ENCODE measurements around the gene DCST1.

DCST1 gene

DNA sequence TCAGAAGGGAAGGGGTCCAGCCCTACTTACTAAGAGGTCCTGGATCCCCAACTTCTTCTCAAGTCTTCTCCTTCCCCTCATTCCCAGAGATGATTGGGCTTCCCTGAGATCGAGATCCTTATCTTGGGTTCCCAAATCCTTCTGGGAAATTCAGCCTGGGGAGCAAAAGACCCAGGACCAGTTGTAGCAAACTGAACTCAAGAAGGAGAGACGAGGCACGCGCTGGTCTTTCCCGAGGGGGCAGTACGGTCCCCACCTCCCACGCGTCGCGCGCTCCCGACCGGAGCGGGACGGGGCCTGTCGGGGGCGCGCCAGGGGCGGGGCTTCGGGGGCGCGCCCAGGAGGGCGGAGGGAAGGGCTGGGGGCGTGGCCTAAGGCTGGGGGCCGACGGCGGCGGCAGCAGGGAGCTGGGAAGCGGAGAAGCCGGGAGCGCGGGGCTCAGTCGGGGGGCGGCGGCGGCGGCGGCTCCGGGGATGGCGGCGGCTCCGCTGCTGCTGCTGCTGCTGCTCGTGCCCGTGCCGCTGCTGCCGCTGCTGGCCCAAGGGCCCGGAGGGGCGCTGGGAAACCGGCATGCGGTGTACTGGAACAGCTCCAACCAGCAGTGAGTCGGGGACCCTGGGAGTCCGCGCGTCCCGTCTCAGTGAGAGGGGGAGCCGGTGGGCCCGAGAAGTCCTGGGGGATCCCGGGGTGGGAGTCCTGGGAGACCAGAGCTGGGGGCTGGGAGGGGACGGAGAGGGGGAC is 45.0 kb downstream of the DCST1 start, which contains the start of gene EFNA3:
EFNA3 (plus strand) TSS at position 369 of the 741 bp plus-strand sequence; CDS start at position 474, 105 bp downstream.
- H3K27me3 ChIP-seq (ENCODE audit: control insufficient read depth, insufficient read depth, low read length): peaks cover 66% of the 10 kb centered on the region
- H3K9me3 ChIP-seq (ENCODE audit: control insufficient read depth, insufficient read depth, low read length): no peaks in the 10 kb centered on the region
- H3K27ac ChIP-seq (ENCODE audit: low read depth, low read length): no peak within 1 kb of the TSS
- no peak within 1 kb of the TSS for H3K9ac ChIP-seq (ENCODE audit: low read depth, low read length)
- no peaks in the 10 kb centered on the region for H3K36me3 ChIP-seq (ENCODE audit: control insufficient read depth, insufficient read depth, low read length)
- peaks cover 16% of the 10 kb centered on the region for H3K4me1 ChIP-seq (ENCODE audit: control insufficient read depth, insufficient read depth, low read length)
- H3K4me3 ChIP-seq (ENCODE audit: low read depth, low read length): peak within 1 kb of the TSS; percentile 62

DNA sequence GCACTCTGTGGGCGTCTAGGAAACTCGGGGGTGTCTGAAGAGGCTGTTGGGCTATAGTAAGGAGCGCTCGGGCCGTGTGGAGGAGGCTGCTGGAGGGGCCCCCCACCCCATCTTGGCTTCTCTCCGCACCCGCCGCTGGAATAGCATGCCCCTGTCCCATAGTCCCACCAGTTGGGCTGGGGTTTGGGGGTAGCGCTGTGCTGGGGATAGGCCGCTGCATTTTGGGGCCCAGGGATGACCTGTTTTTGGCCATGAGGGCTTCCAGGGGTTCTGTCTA is 45.5 kb downstream of the DCST1 start:
- Histone ChIP-seq H3K9me3 (ENCODE audit: control insufficient read depth, insufficient read depth, low read length) (no peaks in the 10 kb centered on the region), H3K9ac (ENCODE audit: low read depth, low read length) (no peak overlapping the region), H3K36me3 (ENCODE audit: control insufficient read depth, insufficient read depth, low read length) (no peaks in the 10 kb centered on the region), H3K27me3 (ENCODE audit: control insufficient read depth, insufficient read depth, low read length) (peaks cover 71% of the 10 kb centered on the region), H3K27ac (ENCODE audit: low read depth, low read length) (no peak overlapping the region), H3K4me3 (ENCODE audit: low read depth, low read length) (peak overlapping the region; percentile 62), H3K4me1 (ENCODE audit: control insufficient read depth, insufficient read depth, low read length) (peaks cover 16% of the 10 kb centered on the region)

DNA sequence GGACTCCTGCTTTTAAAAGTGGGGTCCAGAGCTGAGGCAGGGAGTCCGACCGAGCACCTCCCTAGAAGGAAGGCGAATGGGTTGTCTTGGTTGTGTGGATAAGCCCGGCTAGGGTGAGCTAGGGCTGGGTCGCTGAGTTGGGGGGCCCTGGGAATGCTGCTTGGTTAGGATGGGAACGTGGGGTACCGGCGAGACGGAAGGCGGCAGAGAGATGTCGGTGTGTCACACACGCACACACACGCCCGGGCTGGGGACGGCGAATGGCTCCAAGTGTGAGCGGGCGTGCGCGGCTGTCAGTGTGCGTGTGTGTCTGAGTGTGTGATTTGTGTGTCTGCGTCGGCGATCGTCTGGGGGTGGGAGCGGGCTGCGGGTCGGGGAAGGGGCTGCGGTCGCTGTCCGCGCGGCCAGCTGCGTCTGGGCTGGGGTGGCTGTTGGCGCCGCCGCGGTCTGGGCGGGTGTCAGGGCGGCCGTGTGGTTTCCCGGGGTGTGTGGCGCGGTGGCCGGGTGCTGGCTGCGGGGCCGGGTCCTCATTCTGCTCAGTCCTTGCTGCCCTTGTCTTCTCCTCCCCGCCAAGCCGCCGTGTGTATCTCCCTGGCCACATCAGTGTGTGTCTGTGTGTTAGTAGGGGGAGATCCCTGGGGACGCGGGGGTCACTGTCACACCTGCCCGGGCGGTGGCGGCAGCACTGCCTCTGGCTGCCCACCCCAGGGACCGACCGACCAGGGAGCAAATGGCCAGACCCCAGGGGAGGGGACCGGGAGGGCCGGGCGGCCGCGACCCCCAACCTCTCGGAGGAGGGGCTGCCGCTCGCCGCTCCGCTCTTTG is 46.1 kb downstream of the DCST1 start:
- Histone ChIP-seq H3K4me1 (ENCODE audit: control insufficient read depth, insufficient read depth, low read length) (peaks cover 20% of the 10 kb centered on the region), H3K27me3 (ENCODE audit: control insufficient read depth, insufficient read depth, low read length) (peaks cover 74% of the 10 kb centered on the region), H3K27ac (ENCODE audit: low read depth, low read length) (no peak overlapping the region), H3K36me3 (ENCODE audit: control insufficient read depth, insufficient read depth, low read length) (no peaks in the 10 kb centered on the region), H3K4me3 (ENCODE audit: low read depth, low read length) (peak overlapping the region; percentile 62), H3K9ac (ENCODE audit: low read depth, low read length) (no peak overlapping the region), H3K9me3 (ENCODE audit: control insufficient read depth, insufficient read depth, low read length) (no peaks in the 10 kb centered on the region)

DNA sequence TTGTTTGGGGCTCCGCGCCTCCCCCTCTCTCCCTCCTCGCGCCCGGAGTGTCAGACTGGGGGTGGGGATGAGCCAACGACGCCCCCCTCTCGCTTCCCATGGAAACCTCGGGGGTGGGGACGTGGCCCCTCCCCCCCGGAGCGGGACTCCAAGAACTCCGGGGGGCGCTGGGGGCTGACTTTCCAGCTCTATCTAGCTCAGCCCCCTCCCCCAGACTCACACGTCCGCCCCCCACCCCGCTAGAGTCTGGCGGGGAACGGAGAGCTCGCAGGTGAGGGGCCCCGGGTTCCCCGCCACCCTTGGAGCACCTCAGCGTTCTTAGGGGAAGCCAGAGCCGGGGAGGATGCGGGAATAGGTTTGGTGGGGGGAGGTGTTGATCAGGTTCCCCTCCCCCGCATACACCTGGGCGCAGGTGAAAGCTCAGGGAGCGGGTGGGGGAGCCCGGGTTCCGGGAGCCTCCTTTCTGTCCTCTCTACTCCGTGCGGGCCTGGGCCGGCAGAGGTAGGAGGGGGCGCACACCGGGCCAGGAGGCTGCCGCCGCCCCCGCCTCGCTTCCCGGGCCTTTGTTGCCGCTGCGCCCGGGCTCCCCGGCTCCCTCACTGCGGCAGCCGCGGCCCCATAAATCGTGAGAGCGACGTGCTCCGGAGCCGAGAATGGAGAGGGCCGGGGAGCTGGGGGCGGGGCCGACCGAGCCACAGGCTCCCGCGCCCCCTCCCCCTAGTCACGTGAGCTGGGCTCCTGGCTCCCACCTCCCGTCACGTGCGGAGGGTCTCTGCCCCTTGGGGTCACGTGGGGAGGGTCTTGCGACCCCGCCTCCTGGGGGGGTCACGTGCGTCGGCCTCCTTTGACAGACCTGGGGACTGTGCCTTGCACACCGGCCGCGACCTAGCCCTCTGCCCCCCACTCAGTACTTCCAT is 46.9 kb downstream of the DCST1 start:
- H3K9ac ChIP-seq (ENCODE audit: low read depth, low read length): peak overlapping the region; percentile 11; the same call in 1 of the 2 replicates
- H3K36me3 ChIP-seq (ENCODE audit: control insufficient read depth, insufficient read depth, low read length): no peaks in the 10 kb centered on the region
- no peak overlapping the region for H3K27ac ChIP-seq (ENCODE audit: low read depth, low read length)
- H3K4me3 ChIP-seq (ENCODE audit: low read depth, low read length): peak overlapping the region; percentile 62
- H3K27me3 ChIP-seq (ENCODE audit: control insufficient read depth, insufficient read depth, low read length): peaks cover 72% of the 10 kb centered on the region
- H3K4me1 ChIP-seq (ENCODE audit: control insufficient read depth, insufficient read depth, low read length): peaks cover 20% of the 10 kb centered on the region
- H3K9me3 ChIP-seq (ENCODE audit: control insufficient read depth, insufficient read depth, low read length): no peaks in the 10 kb centered on the region

DNA sequence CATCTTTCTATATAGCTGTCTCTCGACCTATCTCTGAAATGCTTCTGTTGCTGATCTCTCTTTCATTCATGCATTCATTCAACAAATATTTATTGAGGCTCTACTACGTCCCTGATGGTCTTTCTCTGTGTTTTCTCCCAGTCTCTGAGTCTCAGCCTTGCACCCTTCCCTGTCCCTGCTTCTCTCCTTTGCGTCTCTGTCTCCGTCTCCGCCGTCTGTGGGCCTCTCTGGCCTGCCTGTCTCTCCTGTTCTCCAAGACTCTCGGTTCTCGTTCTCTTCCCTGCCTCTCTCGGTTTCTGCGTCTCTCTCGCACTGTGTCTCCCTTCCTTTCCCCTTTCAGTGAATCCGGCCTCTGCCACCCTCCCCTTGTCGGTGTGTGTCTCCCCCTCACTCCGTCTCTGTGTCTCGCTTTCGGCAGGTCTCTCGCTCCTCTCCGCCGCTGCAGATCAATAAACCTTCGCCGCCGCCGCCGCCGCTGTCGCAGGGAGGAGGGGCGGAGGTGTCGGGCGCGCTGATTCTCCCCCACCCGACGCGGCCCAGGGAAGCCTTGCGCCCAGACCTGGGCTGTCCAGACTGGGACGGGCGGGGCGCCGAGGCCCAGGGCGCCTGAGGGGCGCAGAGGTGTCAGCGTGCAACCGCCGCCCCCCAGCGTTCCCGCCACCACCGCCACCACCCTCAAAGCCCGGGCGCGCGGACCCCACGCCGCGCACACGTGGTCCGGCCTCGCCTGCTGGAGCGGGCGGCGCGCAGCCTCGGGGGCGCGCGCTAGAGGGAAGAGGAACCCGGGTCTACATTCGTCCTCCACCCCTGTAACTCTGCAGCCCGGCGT is 48.1 kb downstream of the DCST1 start:
- no peak overlapping the region for H3K27ac ChIP-seq (ENCODE audit: low read depth, low read length)
- H3K4me1 ChIP-seq (ENCODE audit: control insufficient read depth, insufficient read depth, low read length): peaks cover 20% of the 10 kb centered on the region

DNA sequence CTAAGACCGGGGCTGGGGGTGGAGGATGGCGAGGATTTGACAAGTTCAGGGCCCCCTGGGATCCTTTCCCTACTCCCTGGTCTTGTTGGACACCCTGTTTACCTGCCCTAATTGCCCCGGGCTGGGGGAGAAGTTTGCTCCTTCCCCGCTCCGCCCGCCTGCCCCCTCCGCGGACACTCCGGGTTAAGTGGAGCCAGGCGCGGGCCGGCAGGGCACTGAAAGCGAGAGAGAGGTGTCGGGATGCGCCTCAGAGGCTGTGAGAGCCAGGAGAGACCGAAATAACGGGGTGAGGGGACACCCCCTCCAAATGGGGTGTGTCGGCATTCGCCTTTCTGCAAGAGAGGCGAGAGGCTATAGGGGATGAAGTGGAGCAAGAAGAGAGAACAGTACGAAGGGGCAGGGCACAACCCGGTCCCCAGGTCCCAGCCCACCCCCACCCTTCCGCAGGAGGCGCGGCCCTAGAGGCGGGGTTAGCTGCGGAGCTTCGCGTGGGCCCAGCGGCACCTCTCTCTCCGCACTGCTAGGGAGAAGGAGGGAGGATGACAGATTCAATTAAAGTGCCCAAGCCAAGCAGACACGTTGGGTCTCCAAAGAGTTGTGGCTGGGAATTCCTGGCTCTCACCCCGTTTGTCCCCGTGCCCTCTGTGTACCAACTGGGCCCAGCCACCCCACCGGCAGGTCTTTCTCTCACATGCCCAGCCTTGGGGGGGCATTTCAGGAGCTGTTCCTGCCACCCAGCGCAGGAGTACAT is 48.9 kb downstream of the DCST1 start:
- Histone ChIP-seq H3K27ac (ENCODE audit: low read depth, low read length) (no peak overlapping the region), H3K9me3 (ENCODE audit: control insufficient read depth, insufficient read depth, low read length) (no peaks in the 10 kb centered on the region), H3K36me3 (ENCODE audit: control insufficient read depth, insufficient read depth, low read length) (no peaks in the 10 kb centered on the region), H3K4me1 (ENCODE audit: control insufficient read depth, insufficient read depth, low read length) (peaks cover 20% of the 10 kb centered on the region), H3K27me3 (ENCODE audit: control insufficient read depth, insufficient read depth, low read length) (peaks cover 70% of the 10 kb centered on the region), H3K4me3 (ENCODE audit: low read depth, low read length) (peak overlapping the region; percentile 30; the same call in 1 of the 2 replicates), H3K9ac (ENCODE audit: low read depth, low read length) (no peak overlapping the region)

More for the DNA sequence above, 48.1 kb downstream of the DCST1 start:
- Histone ChIP-seq H3K27me3 (ENCODE audit: control insufficient read depth, insufficient read depth, low read length) (peaks cover 72% of the 10 kb centered on the region), H3K9me3 (ENCODE audit: control insufficient read depth, insufficient read depth, low read length) (no peaks in the 10 kb centered on the region), H3K4me3 (ENCODE audit: low read depth, low read length) (peak overlapping the region; percentile 62), H3K36me3 (ENCODE audit: control insufficient read depth, insufficient read depth, low read length) (no peaks in the 10 kb centered on the region), H3K9ac (ENCODE audit: low read depth, low read length) (no peak overlapping the region)

DNA sequence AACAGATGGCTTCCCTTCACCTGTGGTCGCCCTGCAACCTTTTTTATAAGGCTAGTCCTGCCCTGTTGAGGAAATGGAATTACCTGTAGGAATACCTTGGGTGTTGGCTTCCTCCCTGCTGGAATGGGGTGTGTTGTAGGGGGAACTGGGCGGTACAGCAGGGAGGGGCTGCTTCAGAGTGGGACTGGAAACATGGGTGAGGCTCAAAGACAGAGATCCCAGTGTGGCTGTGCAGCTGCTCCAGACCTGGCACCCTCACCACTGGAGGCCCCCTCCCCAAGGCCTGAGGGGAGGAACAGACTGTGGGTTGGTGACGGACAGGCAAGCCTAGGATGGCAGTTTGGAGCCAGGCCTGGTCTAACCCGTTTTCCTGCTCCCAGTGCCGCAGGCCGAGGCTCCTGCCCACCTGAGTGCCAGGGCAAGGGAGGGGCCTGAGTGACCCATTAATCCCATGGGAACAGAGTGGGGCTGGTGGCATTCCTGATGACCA is 49.5 kb downstream of the DCST1 start:
- H3K9me3 ChIP-seq (ENCODE audit: control insufficient read depth, insufficient read depth, low read length): no peaks in the 10 kb centered on the region
- H3K27ac ChIP-seq (ENCODE audit: low read depth, low read length): no peak overlapping the region
- no peak overlapping the region for H3K9ac ChIP-seq (ENCODE audit: low read depth, low read length)
- H3K4me1 ChIP-seq (ENCODE audit: control insufficient read depth, insufficient read depth, low read length): peaks cover 20% of the 10 kb centered on the region
- peaks cover 64% of the 10 kb centered on the region for H3K27me3 ChIP-seq (ENCODE audit: control insufficient read depth, insufficient read depth, low read length)
- H3K36me3 ChIP-seq (ENCODE audit: control insufficient read depth, insufficient read depth, low read length): no peaks in the 10 kb centered on the region
- no peak overlapping the region for H3K4me3 ChIP-seq (ENCODE audit: low read depth, low read length)

DNA sequence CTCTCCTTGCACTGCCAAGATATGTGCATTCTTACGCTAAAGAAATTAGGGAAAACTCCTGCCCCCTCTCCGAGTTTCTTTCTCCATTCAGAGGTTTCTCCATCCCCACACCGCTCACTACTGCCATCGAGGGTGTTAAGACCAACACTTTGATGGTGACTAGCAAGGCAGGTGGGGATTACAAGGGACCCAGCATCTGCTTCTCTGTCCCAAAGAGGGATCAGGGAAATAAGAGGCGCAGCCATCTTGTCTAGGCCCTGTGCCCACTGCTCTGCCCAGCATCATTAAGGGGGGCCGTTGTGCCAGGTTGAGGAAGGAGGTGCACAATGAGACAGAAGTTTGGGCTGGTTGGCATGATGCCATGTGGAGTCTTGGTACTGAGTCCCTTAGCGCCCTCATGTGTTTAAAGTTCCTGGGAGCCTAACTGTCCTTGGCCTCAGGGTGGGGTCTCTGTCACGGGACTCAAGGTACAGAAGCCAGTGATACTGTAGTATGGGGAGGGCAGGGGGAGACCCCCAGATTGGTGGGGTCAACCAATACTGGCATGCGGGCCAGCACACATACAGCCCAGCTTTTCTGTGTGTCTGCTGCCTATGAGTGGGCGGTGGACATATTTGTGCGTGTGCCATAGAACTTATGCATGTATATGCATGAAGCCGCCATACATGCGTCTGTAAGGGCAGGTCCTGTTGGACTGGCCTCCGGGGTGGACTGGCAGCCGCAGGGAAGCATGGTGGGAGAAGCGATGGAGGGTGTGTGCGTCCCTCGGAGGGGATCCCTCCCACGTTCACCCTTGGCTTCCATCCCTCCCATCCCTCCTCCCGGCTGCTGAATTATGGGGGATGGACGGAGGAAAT is 50.5 kb downstream of the DCST1 start:
- Histone ChIP-seq H3K4me3 (ENCODE audit: low read depth, low read length) (peak overlapping the region; percentile 89; the same call in 1 of the 2 replicates), H3K27ac (ENCODE audit: low read depth, low read length) (no peak overlapping the region), H3K9ac (ENCODE audit: low read depth, low read length) (no peak overlapping the region), H3K27me3 (ENCODE audit: control insufficient read depth, insufficient read depth, low read length) (peaks cover 55% of the 10 kb centered on the region), H3K9me3 (ENCODE audit: control insufficient read depth, insufficient read depth, low read length) (no peaks in the 10 kb centered on the region), H3K4me1 (ENCODE audit: control insufficient read depth, insufficient read depth, low read length) (peaks cover 17% of the 10 kb centered on the region), H3K36me3 (ENCODE audit: control insufficient read depth, insufficient read depth, low read length) (no peaks in the 10 kb centered on the region)

Data from HUES48 (cell line).